Ovary (tissue), 3 donors: ENCODE measurements around the gene MMP25.

Source experiments
- CTCF ChIP-seq, 3 donors: fragments of 450-650 bp in 2 of 3; fragments of 200-600 bp in 1 of 3; IDR thresholded peaks; one replicate each; pipeline versions ENCODE4 v1.5.1 to v1.8.0; 2016 to 2022; ENCODE audit warnings: antibody characterized with exemption in 3 of 3, mild to moderate bottlenecking in 1 of 3
- EP300 ChIP-seq: sonication (generic); formaldehyde crosslinking; IDR thresholded peaks from one replicate; pipeline ENCODE4 v1.6.1; 2017; ENCODE audit warnings: antibody characterized with exemption
- donor health status: DM: no; HTN: no; CAD: no.

GRCh38 chr16:3086596-3087242 is 40.4 kb downstream of the MMP25 start:
- TF ChIP-seq CTCF (IDR thresholded peaks at IDR 0.05), result no peak
- TF ChIP-seq EP300, result no peak
